ENCODE data around the gene MGAT5B.

DNA sequence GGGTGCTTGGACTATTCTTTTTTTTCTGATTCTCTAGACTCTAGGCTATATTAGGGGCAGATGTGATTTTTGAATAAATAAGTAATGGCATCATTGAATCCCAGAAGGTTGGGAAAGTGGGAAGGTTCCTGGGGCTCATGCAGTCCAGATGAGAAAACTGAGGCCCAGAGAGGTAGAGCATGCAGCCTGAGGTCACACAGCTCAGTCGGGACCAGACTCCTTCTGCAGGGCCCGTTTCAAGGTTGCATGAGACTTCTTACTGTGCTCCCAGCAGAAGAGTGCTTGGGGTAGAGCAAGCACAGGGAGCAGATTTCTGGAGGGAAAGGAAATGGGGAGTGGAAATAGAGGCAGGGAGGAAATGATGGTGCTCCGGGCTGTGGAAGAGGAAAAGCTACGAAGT, 59.8 kb downstream of the MGAT5B start:
- no peak for TF ChIP-seq POLR2A (IDR thresholded peaks at IDR 0.05)
- TF ChIP-seq, protein P1, sequence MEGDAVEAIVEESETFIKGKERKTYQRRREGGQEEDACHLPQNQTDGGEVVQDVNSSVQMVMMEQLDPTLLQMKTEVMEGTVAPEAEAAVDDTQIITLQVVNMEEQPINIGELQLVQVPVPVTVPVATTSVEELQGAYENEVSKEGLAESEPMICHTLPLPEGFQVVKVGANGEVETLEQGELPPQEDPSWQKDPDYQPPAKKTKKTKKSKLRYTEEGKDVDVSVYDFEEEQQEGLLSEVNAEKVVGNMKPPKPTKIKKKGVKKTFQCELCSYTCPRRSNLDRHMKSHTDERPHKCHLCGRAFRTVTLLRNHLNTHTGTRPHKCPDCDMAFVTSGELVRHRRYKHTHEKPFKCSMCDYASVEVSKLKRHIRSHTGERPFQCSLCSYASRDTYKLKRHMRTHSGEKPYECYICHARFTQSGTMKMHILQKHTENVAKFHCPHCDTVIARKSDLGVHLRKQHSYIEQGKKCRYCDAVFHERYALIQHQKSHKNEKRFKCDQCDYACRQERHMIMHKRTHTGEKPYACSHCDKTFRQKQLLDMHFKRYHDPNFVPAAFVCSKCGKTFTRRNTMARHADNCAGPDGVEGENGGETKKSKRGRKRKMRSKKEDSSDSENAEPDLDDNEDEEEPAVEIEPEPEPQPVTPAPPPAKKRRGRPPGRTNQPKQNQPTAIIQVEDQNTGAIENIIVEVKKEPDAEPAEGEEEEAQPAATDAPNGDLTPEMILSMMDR (IDR thresholded peaks at IDR 0.05), result no peak

Measured in lower leg skin (tissue), 3 donors.